ENCODE measurements around the gene HSBP1L1. TPM values are rescaled to one million over a fixed set of nuclear protein-coding genes. Genes with fewer than 3 reads are reported as not detected.

The HSBP1L1 gene
- total and polyA plus RNA-seq, 4 donors: 12.2 to 61.0 (median 26.4) TPM

GRCh38 chr18:79923896-79924585 lies 40.4 kb upstream of the HSBP1L1 start:
- no peak overlapping the region for H3K9ac ChIP-seq (ENCODE audit: low read depth in 1 of 2, low read length in 2 of 2)
- H3K4me1 ChIP-seq (ENCODE audit: control insufficient read depth in 4 of 4, insufficient read depth in 4 of 4, low read length in 3 of 4): peaks cover 0 to 8% (median 2%) of the 10 kb centered on the region in 4 donors
- DNase-seq (ENCODE audit: low spot score): peak; percentile 3
- no peak for TF ChIP-seq ZBTB33 (IDR thresholded peaks at IDR 0.05)
- no peak for TF ChIP-seq GABPA (IDR thresholded peaks at IDR 0.05 in 1 of 2, conservative IDR thresholded peaks at IDR 0.05 in 1 of 2)
- TF ChIP-seq TAF1 (conservative IDR thresholded peaks at IDR 0.05): no peak
- TF ChIP-seq MAX (IDR thresholded peaks at IDR 0.05): no peak
- TF ChIP-seq EGR1 (IDR thresholded peaks at IDR 0.05; ENCODE audit: low read depth in 2 of 2): no peak
- no peak for TF ChIP-seq FOXA1 (IDR thresholded peaks at IDR 0.05)
- no peak for TF ChIP-seq YY1 (IDR thresholded peaks at IDR 0.05)
- TF ChIP-seq ATF3 (IDR thresholded peaks at IDR 0.05): no peak
- TF ChIP-seq RXRA (IDR thresholded peaks at IDR 0.05): no peak
- TF ChIP-seq SP1 (IDR thresholded peaks at IDR 0.05): no peak
- TF ChIP-seq FOXA2 (IDR thresholded peaks at IDR 0.05): no peak
- TF ChIP-seq JUND (IDR thresholded peaks at IDR 0.05): no peak
- TF ChIP-seq CTCF (IDR thresholded peaks at IDR 0.05; ENCODE audit: low read depth, low read length, missing input control): no peak
- no peak overlapping the region for H3K27ac ChIP-seq (ENCODE audit: low read depth in 1 of 2, low read length in 2 of 2)
- peaks cover 2 to 43% (median 30%) of the 10 kb centered on the region in 4 donors for H3K36me3 ChIP-seq (ENCODE audit: control insufficient read depth in 4 of 4, insufficient read depth in 3 of 4, low read depth in 1 of 4, low read length in 3 of 4)
- WGBS: 97% methylated on average over 26 of the region's 26 CpGs
- H3K4me3 ChIP-seq (ENCODE audit: low read depth in 1 of 3, low read length in 3 of 3): no peak overlapping the region
- H3K27me3 ChIP-seq (ENCODE audit: control insufficient read depth in 4 of 4, insufficient read depth in 4 of 4, low read length in 3 of 4): no peaks in the 10 kb centered on the region
- no peaks in the 10 kb centered on the region for H3K9me3 ChIP-seq (ENCODE audit: control insufficient read depth in 4 of 4, low read length in 3 of 4)

- no peaks in the 10 kb centered on the region for H3K27me3 ChIP-seq (ENCODE audit: control insufficient read depth in 4 of 4, insufficient read depth in 4 of 4, low read length in 3 of 4)
- WGBS: 82% methylated on average over 25 of the region's 25 CpGs
- H3K36me3 ChIP-seq (ENCODE audit: control insufficient read depth in 4 of 4, insufficient read depth in 3 of 4, low read depth in 1 of 4, low read length in 3 of 4): peaks cover 0 to 49% (median 37%) of the 10 kb centered on the region in 4 donors
- no peak overlapping the region for H3K4me3 ChIP-seq (ENCODE audit: low read depth in 1 of 3, low read length in 3 of 3)
- no peak overlapping the region for H3K9ac ChIP-seq (ENCODE audit: low read depth in 1 of 2, low read length in 2 of 2)
- DNase-seq (ENCODE audit: low spot score): peak; percentile 29
- TF ChIP-seq MAX (IDR thresholded peaks at IDR 0.05): no peak
- TF ChIP-seq JUND (IDR thresholded peaks at IDR 0.05): no peak
- no peak for TF ChIP-seq YY1 (IDR thresholded peaks at IDR 0.05)
- no peak for TF ChIP-seq FOXA2 (IDR thresholded peaks at IDR 0.05)
- no peak for TF ChIP-seq NR2F2 (IDR thresholded peaks at IDR 0.05)
- TF ChIP-seq GABPA (IDR thresholded peaks at IDR 0.05 in 1 of 2, conservative IDR thresholded peaks at IDR 0.05 in 1 of 2): no peak
- no peak for TF ChIP-seq RXRA (IDR thresholded peaks at IDR 0.05)
- TF ChIP-seq CTCF (IDR thresholded peaks at IDR 0.05; ENCODE audit: low read depth, low read length, missing input control): no peak
- no peak for TF ChIP-seq RAD21 (IDR thresholded peaks at IDR 0.05)
- H3K9me3 ChIP-seq (ENCODE audit: control insufficient read depth in 4 of 4, low read length in 3 of 4): peaks cover 0 to 3% (median under 1%) of the 10 kb centered on the region in 4 donors
- no peak overlapping the region for H3K27ac ChIP-seq (ENCODE audit: low read depth in 1 of 2, low read length in 2 of 2)
- H3K4me1 ChIP-seq (ENCODE audit: control insufficient read depth in 4 of 4, insufficient read depth in 4 of 4, low read length in 3 of 4): peaks cover 0 to 8% (median 2%) of the 10 kb centered on the region in 4 donors
These were observed 39.4 kb upstream of the HSBP1L1 start for GRCh38 chr18:79924814-79925731.
